GM19035 (cell line): ENCODE results near the gene ZNF692.
"Not testable (repeated sequence)": the region's sequence is repeated elsewhere in the genome, so short reads cannot be mapped to it uniquely, and the experiment has no call there.

Experiments
- ATAC-seq: cut with Tn5 transposase; IDR thresholded peaks from one replicate; pipeline ENCODE4 v1.9.1; 2021; ENCODE audit not compliant: unreplicated experiment

Gene ZNF692

GRCh38 chr1:248850124-248850523, 8.8 kb downstream of the ZNF692 start:
- no peak for ATAC-seq

GRCh38 chr1:248849637-248850036, 9.2 kb downstream of the ZNF692 start:
- no peak for ATAC-seq

- no peak for ATAC-seq
These were observed 9.7 kb downstream of the ZNF692 start for GRCh38 chr1:248849152-248849551.

GRCh38 chr1:248848602-248849001, 10.3 kb downstream of the ZNF692 start:
- ATAC-seq = no peak

GRCh38 chr1:248847956-248848561, 10.8 kb downstream of the ZNF692 start:
- no peak for ATAC-seq

GRCh38 chr1:248847181-248847955, 11.5 kb downstream of the ZNF692 start:
- ATAC-seq = no peak

- ATAC-seq = no peak
These were observed 14.4 kb downstream of the ZNF692 start for GRCh38 chr1:248844526-248844925.

- no peak for ATAC-seq
These were observed 15.2 kb downstream of the ZNF692 start for GRCh38 chr1:248843687-248844086.

GRCh38 chr1:248842781-248843331, 16.0 kb downstream of the ZNF692 start:
- ATAC-seq = peak; percentile 34

GRCh38 chr1:248841702-248842395, 17.0 kb downstream of the ZNF692 start:
- no peak for ATAC-seq

GRCh38 chr1:248840946-248841345, 17.9 kb downstream of the ZNF692 start:
- ATAC-seq = no peak

GRCh38 chr1:248839168-248839555, 19.7 kb downstream of the ZNF692 start:
- no peak for ATAC-seq

- ATAC-seq = peak; percentile 58
These were observed 20.3 kb downstream of the ZNF692 start for GRCh38 chr1:248838357-248839167.

GRCh38 chr1:248837781-248838356, 21.0 kb downstream of the ZNF692 start, which contains the start of gene ZNF672:
TSS of gene ZNF672 (plus strand) at chr1:248838224. CDS start at chr1:248847275, 9,051 bp downstream.
- peak; percentile 79 for ATAC-seq

GRCh38 chr1:248837045-248837780, 21.7 kb downstream of the ZNF692 start:
- ATAC-seq = no peak

- no peak for ATAC-seq
These were observed 24.4 kb downstream of the ZNF692 start for GRCh38 chr1:248834343-248834940.

GRCh38 chr1:248831842-248832241, 27.0 kb downstream of the ZNF692 start:
- ATAC-seq = no peak

- ATAC-seq = not testable (repeated sequence)
These were observed 28.2 kb downstream of the ZNF692 start for GRCh38 chr1:248830718-248831017.

- no peak for ATAC-seq
These were observed 30.0 kb downstream of the ZNF692 start for GRCh38 chr1:248828845-248829244.
